ENCODE results near the gene CNBD2.
"Not testable (repeated sequence)": the region's sequence is repeated elsewhere in the genome, so short reads cannot be mapped to it uniquely, and the experiment has no call there.

The CNBD2 gene

GRCh38 chr20:36026131-36026530 lies 57.7 kb downstream of the CNBD2 start:
- DNase-seq (ENCODE audit: low spot score), result not testable (repeated sequence)

- DNase-seq (ENCODE audit: low spot score), result no peak
Observed at GRCh38 chr20:36028106-36028808, 59.9 kb downstream of the CNBD2 start.

GRCh38 chr20:36030149-36030548 lies 61.8 kb downstream of the CNBD2 start:
- DNase-seq (ENCODE audit: low spot score), result no peak

- DNase-seq (ENCODE audit: low spot score), result no peak
Observed at GRCh38 chr20:36031806-36032205, 63.4 kb downstream of the CNBD2 start.

GRCh38 chr20:36034875-36035274 lies 66.5 kb downstream of the CNBD2 start:
- DNase-seq (ENCODE audit: low spot score), result no peak

- no peak for DNase-seq (ENCODE audit: low spot score)
Observed at GRCh38 chr20:36035745-36036144, 67.4 kb downstream of the CNBD2 start.

GRCh38 chr20:36036688-36037087 lies 68.3 kb downstream of the CNBD2 start:
- DNase-seq (ENCODE audit: low spot score), result peak; percentile 61

- no peak for DNase-seq (ENCODE audit: low spot score)
Observed at GRCh38 chr20:36040571-36040970, 72.2 kb downstream of the CNBD2 start.

- no peak for DNase-seq (ENCODE audit: low spot score)
Observed at GRCh38 chr20:36043441-36043840, 75.1 kb downstream of the CNBD2 start.

GRCh38 chr20:36043892-36044515 lies 75.6 kb downstream of the CNBD2 start:
- DNase-seq (ENCODE audit: low spot score), result no peak

- no peak for DNase-seq (ENCODE audit: low spot score)
Observed at GRCh38 chr20:36045373-36045714, 77.0 kb downstream of the CNBD2 start.

- not testable (repeated sequence) for DNase-seq (ENCODE audit: low spot score)
Observed at GRCh38 chr20:36046073-36046798, 77.8 kb downstream of the CNBD2 start.

- DNase-seq (ENCODE audit: low spot score), result not testable (repeated sequence)
Observed at GRCh38 chr20:36049408-36049807, 81.0 kb downstream of the CNBD2 start.

- DNase-seq (ENCODE audit: low spot score), result peak; percentile 93
Observed at GRCh38 chr20:36050436-36051317, 82.3 kb downstream of the CNBD2 start.

- DNase-seq (ENCODE audit: low spot score), result no peak
Observed at GRCh38 chr20:36051318-36052116, 83.1 kb downstream of the CNBD2 start.

- DNase-seq (ENCODE audit: low spot score), result no peak
Observed at GRCh38 chr20:36052117-36052513, 83.7 kb downstream of the CNBD2 start.

- not testable (repeated sequence) for DNase-seq (ENCODE audit: low spot score)
Observed at GRCh38 chr20:36053863-36054518, 85.6 kb downstream of the CNBD2 start.

GRCh38 chr20:36055145-36055544 lies 86.8 kb downstream of the CNBD2 start:
- DNase-seq (ENCODE audit: low spot score), result no peak

GRCh38 chr20:36060676-36061075 lies 92.3 kb downstream of the CNBD2 start:
- no peak for DNase-seq (ENCODE audit: low spot score)

GRCh38 chr20:36061754-36062153 lies 93.4 kb downstream of the CNBD2 start:
- no peak for DNase-seq (ENCODE audit: low spot score)

GRCh38 chr20:36062799-36063198 lies 94.4 kb downstream of the CNBD2 start:
- DNase-seq (ENCODE audit: low spot score), result no peak

Measured in D341Med (cell line).